Loucy (cell line): ENCODE data around the gene PDK1.

Experiments used
- CTCF ChIP-seq: fragments of 200-600 bp; sonication (generic); conservative IDR thresholded peaks from 2 replicates; pipeline ENCODE4 v1.5.1; 2014; ENCODE audit warnings: mild to moderate bottlenecking, antibody characterized with exemption, low read length
- EZH2phosphoT487 ChIP-seq: fragments of 200-600 bp; IDR thresholded peaks from 2 replicates; pipeline ENCODE4 v1.6.1; 2018; ENCODE audit warnings: antibody characterized with exemption, mild to moderate bottlenecking, moderate library complexity, borderline replicate concordance

- TF ChIP-seq CTCF (no peak), EZH2phosphoT487 (no peak)
Measured at GRCh38 chr2:172606285-172606684, 50.4 kb downstream of the PDK1 start.
